Naive B cell (primary cell): Measurements from ENCODE around the gene PGGHG. TPM values are rescaled to one million over a fixed set of nuclear protein-coding genes. Genes with fewer than 3 reads are reported as not detected.
"Not testable (repeated sequence)": the region's sequence is repeated elsewhere in the genome, so short reads cannot be mapped to it uniquely, and the experiment has no call there.

Experiments
- ATAC-seq, 2 donors: fragments of 150-1000 bp; cut with Tn5 transposase; 2 replicates each; pipeline ENCODE4 v1.10.0; 2021; ENCODE audit warnings: low read depth in 2 of 2, mild to moderate bottlenecking in 2 of 2, moderate library complexity in 2 of 2
- DNase-seq: peaks from one replicate; pipeline ENCODE4 v3.0.0; 2022
- H3K27ac Mint-ChIP-seq, 6 donors: one replicate each; pipeline ENCODE4 v1.8.0; 2020 to 2022; ENCODE audit warnings: mild to moderate bottlenecking in 6 of 6, mixed read lengths in 6 of 6, moderate library complexity in 5 of 6, inconsistent platforms in 2 of 6
- H3K27me3 Mint-ChIP-seq, 3 donors: one replicate each; pipeline ENCODE4 v1.8.0; 2021 to 2022; ENCODE audit warnings: mixed read lengths in 3 of 3, mild to moderate bottlenecking in 1 of 3
- H3K36me3 Mint-ChIP-seq, 2 donors: one replicate each; pipeline ENCODE4 v1.8.0; 2020 to 2022; ENCODE audit warnings: mixed read lengths in 2 of 2, inconsistent platforms in 1 of 2, mild to moderate bottlenecking in 1 of 2
- H3K4me1 Mint-ChIP-seq, 3 donors: one replicate each; pipeline ENCODE4 v1.8.0; 2020 to 2022; ENCODE audit warnings: mixed read lengths in 3 of 3, inconsistent platforms in 1 of 3, mild to moderate bottlenecking in 1 of 3, moderate library complexity in 1 of 3
- H3K4me3 Mint-ChIP-seq, 8 donors: one replicate each; pipeline ENCODE4 v1.8.0; 2020 to 2022; ENCODE audit warnings: mild to moderate bottlenecking in 8 of 8, mixed read lengths in 8 of 8, moderate library complexity in 8 of 8, inconsistent platforms in 2 of 8
- H3K9me3 Mint-ChIP-seq, 7 donors: one replicate each; pipeline ENCODE4 v1.8.0; 2020 to 2022; ENCODE audit warnings: mixed read lengths in 7 of 7, mild to moderate bottlenecking in 5 of 7, inconsistent platforms in 2 of 7, moderate library complexity in 1 of 7
- polyA plus RNA-seq, 6 donors: library from polyadenylated mRNA; unstranded; fragments of 300-500 nt; fragmentation: Illumina TruSeq; gene quantifications; one replicate each; pipeline ENCODE4 v1.2.3, GENCODE V29; 2021; ENCODE audit warnings: low read depth in 6 of 6

PGGHG gene
- polyA plus RNA-seq, 6 donors from 2014 or later, result 3.4 to 8.3 (median 4.3) TPM

GRCh38 chr11:299951-300735 is 11.2 kb downstream of the PGGHG start:
- ATAC-seq (peak in 1 of 2 donors; percentile 29), DNase-seq (no peak)
- Mint-ChIP-seq H3K4me1 (peaks cover 22 to 30% (median 28%) of the 10 kb centered on the region in 3 donors), H3K27me3 (peaks cover 0 to 11% (median 7%) of the 10 kb centered on the region in 3 donors), H3K36me3 (no peaks in the 10 kb centered on the region), H3K27ac (peak overlapping the region in 1 of 6 donors; percentile 45), H3K4me3 (no peak overlapping the region), H3K9me3 (no peaks in the 10 kb centered on the region)

GRCh38 chr11:303363-303762 is 14.4 kb downstream of the PGGHG start:
- H3K9me3 Mint-ChIP-seq, result no peaks in the 10 kb centered on the region
- DNase-seq (peak; percentile 68), ATAC-seq (peak; percentile 61 to 66)
- H3K36me3 Mint-ChIP-seq, result no peaks in the 10 kb centered on the region
- peak overlapping the region; percentile 48 to 84 (median 70) for H3K4me3 Mint-ChIP-seq
- peak overlapping the region in 4 of 6 donors; percentile 54 to 86 (median 78) for H3K27ac Mint-ChIP-seq
- no peaks in the 10 kb centered on the region for H3K27me3 Mint-ChIP-seq
- H3K4me1 Mint-ChIP-seq, result peaks cover 30 to 35% (median 34%) of the 10 kb centered on the region in 3 donors

GRCh38 chr11:304061-304506 is 15.2 kb downstream of the PGGHG start:
- DNase-seq (no peak), ATAC-seq (no peak)
- peaks cover 37 to 43% (median 41%) of the 10 kb centered on the region in 3 donors for H3K4me1 Mint-ChIP-seq
- no peaks in the 10 kb centered on the region for H3K36me3 Mint-ChIP-seq
- H3K4me3 Mint-ChIP-seq, result peak overlapping the region in 3 of 8 donors; percentile 29 to 66 (median 50)
- peak overlapping the region in 2 of 6 donors; percentile 75 to 76 for H3K27ac Mint-ChIP-seq
- H3K9me3 Mint-ChIP-seq, result no peaks in the 10 kb centered on the region
- H3K27me3 Mint-ChIP-seq, result no peaks in the 10 kb centered on the region

DNA sequence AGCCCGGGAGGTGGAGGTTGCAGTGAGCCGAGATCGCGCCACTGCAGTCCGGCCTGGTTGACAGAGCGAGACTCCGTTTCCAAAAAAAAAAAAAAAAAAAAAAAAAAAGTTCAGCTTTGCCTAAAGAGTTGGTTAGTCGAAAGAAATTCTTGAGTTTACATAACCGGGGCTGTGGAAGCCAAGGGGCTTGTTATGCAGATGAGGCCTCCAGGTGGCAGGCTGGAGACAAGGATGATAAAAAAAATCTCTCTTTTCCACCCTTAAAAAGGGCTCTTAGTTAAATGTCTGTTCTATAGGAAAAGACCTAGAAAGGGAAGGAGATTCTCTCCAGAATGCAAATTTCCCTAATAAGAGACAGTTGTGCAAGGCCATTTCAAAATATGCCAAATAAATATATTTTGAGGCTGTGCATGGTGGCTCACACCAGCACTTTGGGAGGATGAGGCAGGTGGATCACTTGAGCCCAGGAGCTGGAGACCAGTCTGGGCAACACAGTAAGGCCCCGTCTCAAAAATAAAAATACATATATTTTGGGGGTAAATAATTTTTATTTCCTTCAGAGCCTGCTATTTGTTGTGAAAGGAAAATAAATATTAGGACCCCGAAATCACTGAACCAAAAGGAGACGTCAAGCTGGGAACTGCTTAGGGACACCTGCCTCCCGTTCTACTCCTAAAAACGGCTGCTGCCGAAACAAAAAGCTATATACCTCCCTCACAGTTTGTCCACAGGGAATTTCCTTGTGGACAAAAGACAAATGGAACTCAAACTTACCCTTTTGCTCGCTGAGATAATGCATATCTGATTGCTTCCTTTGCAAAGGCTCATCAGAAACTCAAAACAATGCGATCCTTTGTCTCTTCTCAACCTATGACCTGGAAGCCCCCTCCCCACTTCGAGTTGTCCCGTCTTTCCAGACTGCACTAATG is 16.3 kb downstream of the PGGHG start:
- DNase-seq, result no peak
- H3K36me3 Mint-ChIP-seq, result no peaks in the 10 kb centered on the region
- H3K4me1 Mint-ChIP-seq, result peaks cover 46 to 52% (median 51%) of the 10 kb centered on the region in 3 donors
- H3K27me3 Mint-ChIP-seq, result no peaks in the 10 kb centered on the region
- H3K4me3 Mint-ChIP-seq, result peak overlapping the region in 4 of 8 donors; percentile 28 to 80 (median 44)
- H3K27ac Mint-ChIP-seq, result peak overlapping the region in 5 of 6 donors; percentile 14 to 66 (median 54)
- no peaks in the 10 kb centered on the region for H3K9me3 Mint-ChIP-seq
- ATAC-seq, result peak; percentile 23 to 33

DNA sequence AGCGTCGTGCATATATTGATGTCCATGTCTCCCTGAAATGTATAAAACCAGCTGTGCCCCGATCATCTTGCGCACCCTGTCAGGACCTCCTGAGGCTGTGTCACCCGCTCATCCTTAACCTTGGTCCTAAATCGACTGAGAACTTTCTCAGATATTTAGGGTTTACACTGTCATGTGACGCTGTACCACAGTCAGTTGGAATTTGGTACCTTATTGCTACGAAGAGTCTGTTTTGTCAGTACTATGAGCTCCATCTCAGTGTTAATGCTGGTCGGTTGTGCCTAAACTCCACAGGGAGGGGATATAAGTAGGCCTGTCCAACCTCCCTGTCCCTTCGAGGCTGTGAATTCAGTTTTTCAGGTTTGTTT is 16.9 kb downstream of the PGGHG start:
- Mint-ChIP-seq H3K27ac (peak overlapping the region in 5 of 6 donors; percentile 25 to 75 (median 54)), H3K27me3 (no peaks in the 10 kb centered on the region), H3K9me3 (no peaks in the 10 kb centered on the region), H3K4me3 (peak overlapping the region in 4 of 8 donors; percentile 40 to 98 (median 67)), H3K36me3 (no peaks in the 10 kb centered on the region), H3K4me1 (peaks cover 40 to 52% (median 46%) of the 10 kb centered on the region in 3 donors)
- no peak for ATAC-seq
- DNase-seq, result no peak

DNA sequence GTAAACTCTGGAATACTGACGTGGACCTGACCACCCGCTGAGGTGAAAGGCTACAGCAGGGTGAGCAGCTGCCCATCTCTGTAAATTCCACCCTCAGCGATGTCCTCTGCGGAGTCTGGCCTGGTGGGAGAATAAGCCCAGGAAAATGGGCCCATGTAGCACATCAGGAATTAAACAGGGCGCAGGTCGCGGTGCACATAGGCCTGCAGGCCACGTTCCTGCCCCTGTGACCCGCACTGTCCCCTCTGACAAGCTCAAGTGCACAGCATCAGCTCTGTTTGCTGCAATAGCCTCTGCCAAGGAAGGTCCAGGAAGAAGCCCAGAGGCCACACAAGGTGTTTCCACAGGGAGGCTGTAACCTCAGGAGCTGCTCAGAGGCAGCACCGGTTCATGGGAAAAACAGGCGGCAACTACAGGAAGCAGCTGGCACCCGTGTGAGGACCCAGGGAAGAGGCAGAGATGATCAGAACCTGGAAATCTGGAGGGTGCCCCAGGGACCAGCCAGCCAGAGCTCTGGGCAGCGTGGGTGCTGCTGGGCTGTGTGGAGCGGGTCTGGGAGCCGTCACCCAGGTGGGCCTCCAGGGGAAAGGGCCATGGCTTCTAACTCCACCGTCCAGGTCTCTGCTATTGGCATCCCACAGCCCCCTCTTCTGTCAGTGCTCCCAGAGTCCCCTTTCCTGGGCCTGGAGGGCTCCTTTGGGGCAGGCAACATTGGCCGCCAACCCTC is 17.9 kb downstream of the PGGHG start:
- Mint-ChIP-seq H3K4me1 (peaks cover 39 to 56% (median 40%) of the 10 kb centered on the region in 3 donors), H3K4me3 (peak overlapping the region; percentile 37 to 98 (median 94)), H3K9me3 (no peaks in the 10 kb centered on the region), H3K27ac (peak overlapping the region in 3 of 6 donors; percentile 49 to 97 (median 69)), H3K27me3 (no peaks in the 10 kb centered on the region), H3K36me3 (no peaks in the 10 kb centered on the region)
- no peak for ATAC-seq
- DNase-seq, result no peak

DNA sequence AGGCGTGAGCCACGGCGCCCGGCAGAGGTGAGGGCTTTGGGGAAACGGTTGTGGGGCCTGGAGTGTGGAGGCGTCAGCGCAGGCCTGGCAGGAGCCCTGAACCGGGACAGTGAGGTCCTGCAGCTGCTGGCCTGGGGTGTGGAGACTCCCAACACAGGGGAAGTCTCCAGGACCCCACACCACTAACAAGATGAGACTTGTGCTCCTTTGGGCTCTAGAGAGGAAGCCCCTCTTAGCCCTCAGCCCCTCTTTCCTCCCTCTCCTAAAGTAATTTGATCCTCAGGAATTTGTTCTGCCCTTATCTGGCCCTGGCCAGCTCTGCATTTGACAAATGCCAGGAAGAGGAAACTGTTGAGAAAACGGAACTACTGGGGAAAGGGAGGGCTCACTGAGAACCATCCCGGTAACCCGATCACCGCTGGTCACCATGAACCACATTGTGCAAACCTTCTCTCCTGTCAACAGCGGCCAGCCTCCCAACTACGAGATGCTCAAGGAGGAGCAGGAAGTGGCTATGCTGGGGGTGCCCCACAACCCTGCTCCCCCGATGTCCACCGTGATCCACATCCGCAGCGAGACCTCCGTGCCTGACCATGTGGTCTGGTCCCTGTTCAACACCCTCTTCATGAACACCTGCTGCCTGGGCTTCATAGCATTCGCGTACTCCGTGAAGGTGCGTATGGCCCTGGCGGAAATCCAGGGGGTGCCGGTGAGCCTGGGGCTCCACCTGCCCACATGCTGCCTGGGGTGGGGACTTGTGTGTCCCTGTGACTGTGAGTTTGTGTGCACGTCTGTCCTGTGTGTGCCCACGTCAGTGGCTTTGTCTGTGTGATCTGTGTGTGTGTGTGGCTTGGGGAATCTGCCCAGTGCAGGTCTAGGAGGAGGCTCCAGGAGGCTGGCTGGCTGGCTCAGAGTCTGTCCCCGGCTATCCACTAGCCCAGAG is 19.1 kb downstream of the PGGHG start, which contains the start of gene IFITM2:
Gene IFITM2 (plus strand): TSS at position 51 of the 943 bp plus-strand sequence. CDS start 377 bp downstream, at position 428.
- DNase-seq, result peak; percentile 61
- Mint-ChIP-seq H3K4me1 (peaks cover 37 to 60% (median 40%) of the 10 kb centered on the region in 3 donors), H3K27ac (peak within 1 kb of the TSS; percentile 80 to 97 (median 94)), H3K4me3 (peak within 1 kb of the TSS; percentile 87 to 98 (median 95))
- H3K36me3 Mint-ChIP-seq, H3K9me3 Mint-ChIP-seq, H3K27me3 Mint-ChIP-seq: not testable (repeated sequence)
- ATAC-seq, result peak; percentile 60 to 63

DNA sequence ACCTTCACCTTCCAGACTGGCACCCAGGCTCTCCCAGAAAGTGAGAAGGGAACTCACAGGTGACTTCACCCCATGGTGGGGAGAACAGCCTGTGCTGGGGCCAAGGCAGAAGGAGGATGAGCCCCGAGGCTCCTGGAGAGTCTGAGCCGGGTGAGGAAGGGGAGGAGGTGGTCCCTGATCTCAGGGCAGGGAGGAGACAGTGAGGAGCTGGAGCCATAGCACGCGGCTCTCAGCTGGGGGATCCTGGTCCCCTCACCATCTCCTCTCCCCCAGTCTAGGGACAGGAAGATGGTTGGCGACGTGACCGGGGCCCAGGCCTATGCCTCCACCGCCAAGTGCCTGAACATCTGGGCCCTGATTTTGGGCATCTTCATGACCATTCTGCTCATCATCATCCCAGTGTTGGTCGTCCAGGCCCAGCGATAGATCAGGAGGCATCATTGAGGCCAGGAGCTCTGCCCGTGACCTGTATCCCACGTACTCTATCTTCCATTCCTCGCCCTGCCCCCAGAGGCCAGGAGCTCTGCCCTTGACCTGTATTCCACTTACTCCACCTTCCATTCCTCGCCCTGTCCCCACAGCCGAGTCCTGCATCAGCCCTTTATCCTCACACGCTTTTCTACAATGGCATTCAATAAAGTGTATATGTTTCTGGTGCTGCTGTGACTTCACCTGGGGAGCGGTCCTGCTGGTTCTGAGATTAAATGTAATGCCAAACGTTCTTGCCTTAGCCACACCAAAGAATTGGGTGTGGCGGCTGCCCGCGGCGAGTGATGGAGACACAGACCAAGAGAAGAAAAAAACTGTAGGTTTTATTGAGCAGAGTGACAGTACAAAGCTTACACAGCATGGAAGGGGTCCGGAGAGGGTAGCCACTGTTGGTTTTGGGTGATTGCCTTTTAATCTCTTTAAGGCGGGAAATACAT is 20.1 kb downstream of the PGGHG start:
- H3K36me3 Mint-ChIP-seq, DNase-seq, H3K9me3 Mint-ChIP-seq, H3K27me3 Mint-ChIP-seq: not testable (repeated sequence)
- peaks cover 37 to 60% (median 40%) of the 10 kb centered on the region in 3 donors for H3K4me1 Mint-ChIP-seq
- H3K27ac Mint-ChIP-seq, result peak overlapping the region; percentile 80 to 97 (median 94)
- peak in 1 of 2 donors; percentile 1 for ATAC-seq
- peak overlapping the region; percentile 87 to 98 (median 95) for H3K4me3 Mint-ChIP-seq

- peaks cover 45 to 63% (median 45%) of the 10 kb centered on the region in 3 donors for H3K4me1 Mint-ChIP-seq
- peak overlapping the region in 4 of 6 donors; percentile 78 to 97 (median 95) for H3K27ac Mint-ChIP-seq
- DNase-seq, ATAC-seq, H3K9me3 Mint-ChIP-seq, H3K27me3 Mint-ChIP-seq, H3K36me3 Mint-ChIP-seq: not testable (repeated sequence)
- H3K4me3 Mint-ChIP-seq, result peak overlapping the region; percentile 87 to 98 (median 95)
Measured at GRCh38 chr11:309979-310572, 21.1 kb downstream of the PGGHG start.

DNA sequence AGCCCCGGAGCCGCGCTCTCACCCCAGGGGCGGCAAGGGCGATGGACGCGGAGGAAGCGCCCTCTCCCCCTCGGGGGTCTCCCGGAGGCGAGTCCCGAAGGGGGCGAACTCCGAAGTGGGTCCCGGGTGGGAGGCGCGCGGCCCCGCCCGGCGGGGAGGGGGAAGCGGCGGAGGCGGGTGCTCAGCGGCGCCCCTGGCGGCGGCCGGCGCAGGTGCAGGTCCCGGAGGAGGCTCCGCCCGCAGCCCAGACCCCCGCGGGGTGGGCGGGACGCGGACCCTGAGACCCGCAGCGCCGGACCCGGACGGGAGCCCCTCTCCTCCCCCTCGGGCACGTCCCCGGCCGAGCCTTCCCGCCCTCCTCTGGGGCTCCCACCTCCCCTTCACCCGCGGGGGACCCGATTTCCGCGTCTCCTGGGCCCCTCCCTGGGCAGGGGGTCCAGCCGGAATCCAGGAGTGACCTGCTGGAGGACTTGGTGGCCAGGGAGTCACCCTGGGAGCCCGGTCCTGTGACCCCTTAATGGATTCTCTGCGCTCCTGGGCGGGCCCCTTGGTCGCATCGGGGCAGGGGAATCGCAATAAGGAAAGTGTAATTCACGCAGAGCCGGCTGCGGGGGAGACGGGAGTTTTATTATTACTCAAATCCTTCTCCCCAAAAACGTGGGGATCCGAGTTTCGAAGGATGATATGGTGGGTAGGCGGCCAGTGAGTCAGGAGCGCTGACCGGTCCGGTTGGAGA is 22.3 kb downstream of the PGGHG start:
- H3K9me3 Mint-ChIP-seq, H3K36me3 Mint-ChIP-seq, DNase-seq, H3K27me3 Mint-ChIP-seq: not testable (repeated sequence)
- Mint-ChIP-seq H3K4me3 (peak overlapping the region in 7 of 8 donors; percentile 81 to 94 (median 90)), H3K27ac (peak overlapping the region in 1 of 6 donors; percentile 72), H3K4me1 (peaks cover 39 to 63% (median 48%) of the 10 kb centered on the region in 3 donors)
- ATAC-seq, result peak; percentile 43 to 56
